ENCODE measurements around the gene LCE3A. TPM values are rescaled to one million over a fixed set of nuclear protein-coding genes. Genes with fewer than 3 reads are reported as not detected.

The LCE3A gene
- total RNA-seq, 2 donors from 2014 or later: not detected

DNA sequence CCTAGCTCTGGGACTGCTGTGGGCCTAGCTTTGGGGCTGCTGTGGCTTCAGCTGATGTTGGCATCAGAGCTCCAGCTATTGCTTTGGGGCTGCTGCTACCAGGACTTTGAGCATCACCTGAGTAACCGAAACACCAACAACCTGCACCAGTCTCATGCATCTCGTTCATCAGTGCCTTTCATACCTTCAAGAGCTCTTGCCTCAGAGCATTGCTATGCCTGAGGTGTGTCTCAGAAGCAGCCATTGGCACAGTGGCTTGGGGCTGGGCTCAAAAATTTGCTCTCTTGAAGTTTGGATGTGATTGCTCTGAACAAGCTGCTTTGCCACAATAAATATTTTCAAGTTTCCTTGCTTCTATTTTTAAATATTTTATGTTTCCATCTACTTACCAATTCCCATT is 33.6 kb upstream of the LCE3A start:
- ATAC-seq (ENCODE audit: insufficient number of reproducible peaks, low FRiP score, low read depth): no peak
- Histone ChIP-seq H3K36me3 (no peaks in the 10 kb centered on the region), H3K4me3 (no peak overlapping the region), H3K27ac (no peak overlapping the region), H3K27me3 (replicated peaks; ENCODE audit: insufficient read depth) (no peaks in the 10 kb centered on the region), H3K4me1 (ENCODE audit: control insufficient read depth in 1 of 2, low read depth in 2 of 2) (peaks cover 0 to 4% of the 10 kb centered on the region in 2 donors), H3K9me3 (no peaks in the 10 kb centered on the region)
- no peak for DNase-seq (ENCODE audit: low spot score)
- TF ChIP-seq, protein P1, sequence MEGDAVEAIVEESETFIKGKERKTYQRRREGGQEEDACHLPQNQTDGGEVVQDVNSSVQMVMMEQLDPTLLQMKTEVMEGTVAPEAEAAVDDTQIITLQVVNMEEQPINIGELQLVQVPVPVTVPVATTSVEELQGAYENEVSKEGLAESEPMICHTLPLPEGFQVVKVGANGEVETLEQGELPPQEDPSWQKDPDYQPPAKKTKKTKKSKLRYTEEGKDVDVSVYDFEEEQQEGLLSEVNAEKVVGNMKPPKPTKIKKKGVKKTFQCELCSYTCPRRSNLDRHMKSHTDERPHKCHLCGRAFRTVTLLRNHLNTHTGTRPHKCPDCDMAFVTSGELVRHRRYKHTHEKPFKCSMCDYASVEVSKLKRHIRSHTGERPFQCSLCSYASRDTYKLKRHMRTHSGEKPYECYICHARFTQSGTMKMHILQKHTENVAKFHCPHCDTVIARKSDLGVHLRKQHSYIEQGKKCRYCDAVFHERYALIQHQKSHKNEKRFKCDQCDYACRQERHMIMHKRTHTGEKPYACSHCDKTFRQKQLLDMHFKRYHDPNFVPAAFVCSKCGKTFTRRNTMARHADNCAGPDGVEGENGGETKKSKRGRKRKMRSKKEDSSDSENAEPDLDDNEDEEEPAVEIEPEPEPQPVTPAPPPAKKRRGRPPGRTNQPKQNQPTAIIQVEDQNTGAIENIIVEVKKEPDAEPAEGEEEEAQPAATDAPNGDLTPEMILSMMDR (IDR thresholded peaks at IDR 0.05): no peak

DNA sequence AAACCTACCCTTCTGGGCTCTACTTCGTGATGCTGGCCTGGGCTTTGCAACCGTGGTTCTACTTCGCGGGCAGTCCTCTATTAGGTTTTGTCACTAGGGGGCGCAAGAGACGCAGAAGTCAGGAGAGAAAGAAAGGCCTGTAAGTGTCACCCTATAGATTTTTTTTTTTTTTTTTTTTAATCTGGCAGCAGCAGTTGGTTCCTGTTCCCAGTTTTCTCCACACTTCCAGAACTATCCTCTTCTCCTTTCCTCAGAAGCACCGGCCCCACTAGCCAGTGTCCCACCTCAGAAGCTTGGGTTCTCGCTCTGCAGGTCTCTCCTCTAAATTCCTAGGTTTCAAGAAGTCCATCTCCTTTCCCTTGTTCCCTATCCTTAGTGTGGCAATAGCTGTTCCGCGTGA is 31.2 kb upstream of the LCE3A start:
- Histone ChIP-seq H3K4me3 (no peak overlapping the region), H3K27ac (no peak overlapping the region), H3K36me3 (no peaks in the 10 kb centered on the region), H3K9me3 (no peaks in the 10 kb centered on the region), H3K4me1 (ENCODE audit: control insufficient read depth in 1 of 2, low read depth in 2 of 2) (peaks cover 0 to 4% of the 10 kb centered on the region in 2 donors), H3K27me3 (replicated peaks; ENCODE audit: insufficient read depth) (no peaks in the 10 kb centered on the region)
- TF ChIP-seq, protein P1 (IDR thresholded peaks at IDR 0.05): no peak
- no peak for DNase-seq (ENCODE audit: low spot score)
- no peak for ATAC-seq (ENCODE audit: insufficient number of reproducible peaks, low FRiP score, low read depth)

DNA sequence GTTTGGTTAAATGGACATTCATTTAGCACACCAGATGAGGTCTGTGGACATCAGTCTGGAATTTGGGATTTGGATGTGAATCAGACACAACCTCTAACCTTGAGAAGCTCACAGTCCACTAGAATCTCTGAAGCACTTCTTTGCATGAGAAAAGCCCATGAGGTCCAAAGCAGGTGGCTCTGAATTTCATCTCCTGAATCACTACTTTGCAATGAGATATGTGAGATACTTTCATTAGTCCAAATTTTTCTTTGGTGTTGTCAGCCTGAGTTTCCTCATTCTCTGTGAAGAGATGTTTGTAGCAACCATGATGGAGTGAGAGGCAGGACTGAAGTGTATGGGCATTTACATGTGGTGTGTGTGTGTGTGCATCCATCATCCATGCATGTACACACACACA is 23.8 kb upstream of the LCE3A start:
- H3K36me3 ChIP-seq: no peaks in the 10 kb centered on the region
- H3K27ac ChIP-seq: no peak overlapping the region
- H3K4me3 ChIP-seq: no peak overlapping the region
- TF ChIP-seq, protein P1 (IDR thresholded peaks at IDR 0.05): no peak
- no peak for ATAC-seq (ENCODE audit: insufficient number of reproducible peaks, low FRiP score, low read depth)
- H3K4me1 ChIP-seq (ENCODE audit: control insufficient read depth in 1 of 2, low read depth in 2 of 2): no peaks in the 10 kb centered on the region
- no peaks in the 10 kb centered on the region for H3K9me3 ChIP-seq
- H3K27me3 ChIP-seq (replicated peaks; ENCODE audit: insufficient read depth): no peaks in the 10 kb centered on the region
- DNase-seq (ENCODE audit: low spot score): no peak

DNA sequence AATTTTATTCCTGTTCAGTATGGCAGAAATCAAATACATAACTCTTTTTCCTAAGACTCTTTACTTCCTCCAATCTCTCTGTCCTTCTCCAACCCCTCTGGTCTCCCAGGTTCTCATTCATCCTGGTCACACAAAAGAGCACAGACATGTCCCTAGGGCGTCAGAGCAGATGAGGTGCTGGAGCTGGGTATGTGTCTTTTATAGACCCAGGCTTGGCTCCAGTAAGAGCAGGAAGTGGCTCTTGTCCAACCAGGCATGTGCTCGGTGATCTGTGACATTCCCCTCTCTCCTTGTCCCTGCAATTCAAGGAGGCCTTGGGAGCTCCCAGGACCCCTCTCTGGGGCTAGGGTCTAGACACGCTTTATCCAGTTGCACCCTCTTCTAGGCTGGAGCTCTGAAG is 22.2 kb upstream of the LCE3A start:
- no peaks in the 10 kb centered on the region for H3K36me3 ChIP-seq
- H3K4me3 ChIP-seq: no peak overlapping the region
- TF ChIP-seq, protein P1 (IDR thresholded peaks at IDR 0.05): no peak
- no peaks in the 10 kb centered on the region for H3K27me3 ChIP-seq (replicated peaks; ENCODE audit: insufficient read depth)
- DNase-seq (ENCODE audit: low spot score) (no peak), ATAC-seq (ENCODE audit: insufficient number of reproducible peaks, low FRiP score, low read depth) (no peak)
- no peaks in the 10 kb centered on the region for H3K4me1 ChIP-seq (ENCODE audit: control insufficient read depth in 1 of 2, low read depth in 2 of 2)
- no peak overlapping the region for H3K27ac ChIP-seq
- H3K9me3 ChIP-seq: no peaks in the 10 kb centered on the region

DNA sequence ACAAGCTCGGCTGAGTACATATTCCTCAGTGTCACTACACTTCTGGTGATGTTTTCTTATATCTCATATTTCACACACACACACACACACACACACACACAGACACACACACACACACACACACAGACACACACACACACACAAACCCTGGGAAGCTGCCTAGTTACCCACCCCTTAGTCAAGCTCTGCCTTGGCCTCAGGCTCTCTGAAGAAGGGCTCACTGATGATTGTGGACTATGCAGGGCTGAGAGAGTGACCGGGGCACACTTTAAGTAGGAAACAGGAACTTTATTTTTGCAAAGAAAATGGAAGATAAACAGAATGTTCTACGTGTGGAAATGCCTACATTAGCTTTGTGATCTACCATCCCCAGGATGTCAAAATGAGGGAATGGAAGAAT is 21.0 kb upstream of the LCE3A start:
- no peak for ATAC-seq (ENCODE audit: insufficient number of reproducible peaks, low FRiP score, low read depth)
- Histone ChIP-seq H3K4me1 (ENCODE audit: control insufficient read depth in 1 of 2, low read depth in 2 of 2) (no peaks in the 10 kb centered on the region), H3K27ac (no peak overlapping the region), H3K36me3 (no peaks in the 10 kb centered on the region), H3K9me3 (no peaks in the 10 kb centered on the region), H3K4me3 (no peak overlapping the region), H3K27me3 (replicated peaks; ENCODE audit: insufficient read depth) (no peaks in the 10 kb centered on the region)
- TF ChIP-seq, protein P1 (IDR thresholded peaks at IDR 0.05): no peak
- no peak for DNase-seq (ENCODE audit: low spot score)

All from thoracic aorta (tissue), 2 donors.